ENCODE measurements around the gene TFCP2. TPM values are rescaled to one million over a fixed set of nuclear protein-coding genes. Genes with fewer than 3 reads are reported as not detected.

Gene TFCP2
- total and polyA plus RNA-seq, 2 of the 13 experiments (the other 11 are each of a cell fraction or from before 2014, with no cell fraction given), result 7.6 to 10.0 TPM

- TF ChIP-seq ZBTB40 (IDR thresholded peaks at IDR 0.05) (no peak), ZBTB40 (CRISPR knock-in tag; IDR thresholded peaks at IDR 0.05) (no peak), ZMAT3 (CRISPR knock-in tag; conservative IDR thresholded peaks at IDR 0.05) (no peak), ELF4 (CRISPR knock-in tag; IDR thresholded peaks at IDR 0.05; ENCODE audit: borderline replicate concordance) (no peak)
Observed at GRCh38 chr12:51190820-51191219, 17.9 kb upstream of the TFCP2 start (continued).

All from HepG2 (cell line).